OCI-LY1 (cell line): ENCODE measurements around the gene MBD3L2.

ENCODE experiments used
- H2AFZ ChIP-seq: fragments of 200-600 bp; sonication (generic), shearing (Covaris generic); 2 replicates; pipeline ENCODE4 v1.6.0; 2014; ENCODE audit warnings: antibody characterized with exemption, mild to moderate bottlenecking, low read length
- H3F3A ChIP-seq: fragments of 200-600 bp; sonication (generic), shearing (Covaris generic); 2 replicates; pipeline ENCODE4 v1.6.0; 2014; ENCODE audit warnings: mild to moderate bottlenecking, antibody characterized with exemption, low read length, moderate library complexity; ENCODE audit not compliant: insufficient read depth
- H3K27ac ChIP-seq: fragments of 200-600 bp; sonication (generic); 2 replicates; pipeline ENCODE4 v1.5.1; 2014; ENCODE audit warnings: low read length, mixed run types, mild to moderate bottlenecking, low read depth; ENCODE audit not compliant: poor library complexity, severe bottlenecking
- H3K27me3 ChIP-seq: fragments of 200-600 bp; sonication (generic); 2 replicates; pipeline ENCODE4 v1.6.0; 2014; ENCODE audit warnings: antibody characterized with exemption, mild to moderate bottlenecking, low read length, moderate library complexity; ENCODE audit not compliant: insufficient read depth
- H3K36me3 ChIP-seq: fragments of 200-600 bp; sonication (generic); 2 replicates; pipeline ENCODE4 v1.6.1; 2014; ENCODE audit warnings: mild to moderate bottlenecking, antibody characterized with exemption, low read length, moderate library complexity, mixed read lengths; ENCODE audit not compliant: insufficient read depth
- H3K4me1 ChIP-seq: fragments of 200-600 bp; sonication (generic); 2 replicates; pipeline ENCODE4 v1.5.1; 2014; ENCODE audit warnings: mild to moderate bottlenecking, low read length, moderate library complexity; ENCODE audit not compliant: insufficient read depth, severe bottlenecking
- H3K4me2 ChIP-seq: fragments of 200-600 bp; sonication (generic), shearing (Covaris generic); 2 replicates; pipeline ENCODE4 v1.6.1; 2014; ENCODE audit warnings: low read length
- H3K4me3 ChIP-seq: fragments of 200-600 bp; sonication (generic); 2 replicates; pipeline ENCODE4 v1.5.1; 2014; ENCODE audit warnings: low read length, low read depth, mild to moderate bottlenecking, mixed read lengths; ENCODE audit not compliant: poor library complexity, severe bottlenecking
- H3K79me2 ChIP-seq: fragments of 200-600 bp; shearing (Covaris generic); 2 replicates; pipeline ENCODE4 v1.6.1; 2016; ENCODE audit warnings: mixed run types, low read length, mixed read lengths; ENCODE audit not compliant: insufficient read depth
- H3K9ac ChIP-seq: fragments of 200-600 bp; sonication (generic), shearing (Covaris generic); 2 replicates; pipeline ENCODE4 v1.6.1; 2014; ENCODE audit warnings: mild to moderate bottlenecking, low read length, mixed read lengths
- H3K9me2 ChIP-seq: fragments of 200-600 bp; sonication (generic), shearing (Covaris generic); 2 replicates; pipeline ENCODE4 v1.6.1; 2014; ENCODE audit warnings: low read depth, mild to moderate bottlenecking, low read length, mixed read lengths
- H3K9me3 ChIP-seq: fragments of 200-600 bp; shearing (Covaris generic); 2 replicates; pipeline ENCODE4 v1.6.1; 2014; ENCODE audit warnings: low read length, mixed read lengths
- H4K20me1 ChIP-seq: fragments of 200-600 bp; sonication (generic), shearing (Covaris generic); 2 replicates; pipeline ENCODE4 v1.6.0; 2016; ENCODE audit warnings: mild to moderate bottlenecking, low read length; ENCODE audit not compliant: insufficient read depth
- CTCF ChIP-seq: fragments of 200-600 bp; sonication (generic), shearing (Covaris generic); IDR thresholded peaks from 2 replicates; pipeline ENCODE4 v1.5.1; 2017; ENCODE audit warnings: mild to moderate bottlenecking, antibody characterized with exemption, low read length, moderate library complexity, mixed read lengths
- EZH2 ChIP-seq: fragments of 200-600 bp; sonication (generic), shearing (Covaris generic); IDR thresholded peaks from 2 replicates; pipeline ENCODE4 v1.8.0; 2017; ENCODE audit warnings: borderline replicate concordance, mixed run types, mild to moderate bottlenecking, antibody characterized with exemption, low read length, moderate library complexity, mixed read lengths

The MBD3L2 gene

DNA sequence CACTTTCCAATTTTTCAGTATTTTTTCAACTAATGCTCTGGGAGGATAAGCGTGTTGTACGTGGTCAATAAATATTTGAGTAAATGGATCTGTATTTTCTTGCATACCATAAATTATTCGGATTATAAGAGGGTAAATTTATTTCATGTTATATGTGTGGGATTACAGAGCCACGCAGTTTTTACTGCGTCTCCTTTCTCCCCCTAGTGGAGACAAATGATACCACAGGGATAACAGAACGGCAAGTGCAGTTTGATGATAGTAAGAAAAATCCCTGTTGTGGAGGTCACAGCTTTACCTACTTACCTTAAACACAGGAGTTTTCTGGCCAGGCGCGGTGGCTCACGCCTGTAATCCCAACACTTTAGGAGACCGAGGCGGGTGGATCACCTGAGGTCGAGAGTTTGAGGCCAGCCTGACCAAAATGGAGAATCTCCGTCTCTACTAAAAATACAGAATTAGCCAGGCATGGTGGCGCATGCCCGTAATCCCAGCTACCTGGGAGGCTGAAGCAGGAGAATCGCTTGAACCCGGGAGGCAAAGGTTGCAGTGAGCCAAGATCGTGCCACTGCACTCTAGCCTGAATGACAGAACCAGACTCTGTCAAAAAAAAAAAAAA is 44.7 kb upstream of the MBD3L2 start:
- Histone ChIP-seq H3K27me3 (no peaks in the 10 kb centered on the region; the same call in 1 of the 2 replicates), H3K4me3 (no peak overlapping the region), H3K79me2 (no peaks in the 10 kb centered on the region), H3K9me2 (no peaks in the 10 kb centered on the region), H3F3A (no peaks in the 10 kb centered on the region), H3K36me3 (no peaks in the 10 kb centered on the region), H3K4me1 (no peaks in the 10 kb centered on the region), H4K20me1 (no peaks in the 10 kb centered on the region), H3K9me3 (no peaks in the 10 kb centered on the region), H3K27ac (no peak overlapping the region), H3K4me2 (no peak overlapping the region), H2AFZ (no peak overlapping the region), H3K9ac (no peak overlapping the region)
- peak; percentile 81 for TF ChIP-seq CTCF
- no peak for TF ChIP-seq EZH2

- H3K9me3 ChIP-seq, result no peaks in the 10 kb centered on the region
- H3K79me2 ChIP-seq, result no peaks in the 10 kb centered on the region
- H3K9ac ChIP-seq, result no peak overlapping the region
- H4K20me1 ChIP-seq, result no peaks in the 10 kb centered on the region
- no peaks in the 10 kb centered on the region; the same call in 1 of the 2 replicates for H3K36me3 ChIP-seq
- H3K4me2 ChIP-seq, result no peak overlapping the region; the same call in 1 of the 2 replicates
- H3K27ac ChIP-seq, result no peak overlapping the region
- H2AFZ ChIP-seq, result no peak overlapping the region
- no peaks in the 10 kb centered on the region for H3K9me2 ChIP-seq
- no peaks in the 10 kb centered on the region for H3F3A ChIP-seq
- no peak overlapping the region for H3K4me3 ChIP-seq
- 0 out of 2 replicates have a peak, but pooled peaks cover 3% of the 10 kb centered on the region for H3K27me3 ChIP-seq
- no peak for TF ChIP-seq CTCF
- no peak for TF ChIP-seq EZH2
- no peaks in the 10 kb centered on the region for H3K4me1 ChIP-seq
Measured at GRCh38 chr19:7006135-7006704, 42.9 kb upstream of the MBD3L2 start.

- H3K4me3 ChIP-seq, result no peak overlapping the region
- H2AFZ ChIP-seq, result no peak overlapping the region
- H3K4me2 ChIP-seq, result no peak overlapping the region
- H3K79me2 ChIP-seq, result no peaks in the 10 kb centered on the region
- H3K9me3 ChIP-seq, result no peaks in the 10 kb centered on the region
- H4K20me1 ChIP-seq, result no peaks in the 10 kb centered on the region
- H3K9ac ChIP-seq, result no peak overlapping the region
- H3K4me1 ChIP-seq, result no peaks in the 10 kb centered on the region
- H3K27me3 ChIP-seq, result 0 out of 2 replicates have a peak, but pooled peaks cover 5% of the 10 kb centered on the region
- no peaks in the 10 kb centered on the region for H3K9me2 ChIP-seq
- no peaks in the 10 kb centered on the region for H3F3A ChIP-seq
- TF ChIP-seq EZH2 (no peak), CTCF (no peak)
- H3K27ac ChIP-seq, result no peak overlapping the region
- H3K36me3 ChIP-seq, result no peaks in the 10 kb centered on the region; the same call in 1 of the 2 replicates
Measured at GRCh38 chr19:7007859-7008258, 41.3 kb upstream of the MBD3L2 start.
